ENCODE measurements around the gene RIMBP3C. TPM values are rescaled to one million over a fixed set of nuclear protein-coding genes. Genes with fewer than 3 reads are reported as not detected.
"Not testable (repeated sequence)": the region's sequence is repeated elsewhere in the genome, so short reads cannot be mapped to it uniquely, and the experiment has no call there.

The RIMBP3C gene
- total and polyA plus RNA-seq, 2 of the 8 experiments (the other 6 are each of a cell fraction or from before 2014, with no cell fraction given): 0.08 TPM; not detected in 1

DNA sequence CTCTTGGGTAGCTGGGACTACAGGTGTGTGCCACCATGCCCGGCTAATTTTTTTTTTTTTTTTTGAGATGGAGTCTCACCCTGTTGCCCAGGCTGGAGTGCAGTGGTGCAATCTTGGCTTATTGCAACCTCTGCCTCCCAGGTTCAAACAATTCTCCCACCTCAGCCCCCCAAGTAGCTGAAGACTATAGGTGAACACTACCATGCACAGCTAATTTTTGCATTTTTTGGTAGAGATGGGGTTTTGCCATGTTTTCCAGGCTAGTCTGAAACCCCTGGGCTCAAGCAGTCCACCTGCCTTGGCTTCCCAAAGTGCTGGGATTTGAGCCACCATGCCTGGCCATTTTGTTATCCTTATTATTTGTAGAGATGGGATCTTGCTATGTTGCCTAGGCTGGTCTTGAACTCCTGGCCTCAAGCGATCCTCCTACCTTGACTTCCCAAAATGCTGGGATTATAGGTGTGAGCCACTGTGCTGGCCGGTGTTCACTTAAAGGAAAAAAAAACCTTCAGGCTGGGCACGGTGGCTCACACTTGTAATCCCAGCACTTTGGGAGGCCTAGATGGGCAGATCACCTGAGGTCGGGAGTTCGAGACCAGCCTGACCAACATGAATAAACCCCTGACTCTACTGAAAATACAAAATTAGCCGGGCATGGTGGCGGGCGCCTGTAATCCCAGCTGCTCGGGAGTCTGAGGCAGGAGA is 29.9 kb upstream of the RIMBP3C start:
- H3K27ac ChIP-seq (ENCODE audit: low read depth, low read length); H2BK20ac ChIP-seq (ENCODE audit: low read length); H2BK12ac ChIP-seq (ENCODE audit: low read depth, low read length); H3K9me3 ChIP-seq (ENCODE audit: insufficient read depth in 2 of 2, low read depth in 1 of 2, low read length in 1 of 2); H2BK120ac ChIP-seq (replicated peaks; ENCODE audit: low read depth, low read length); H3K18ac ChIP-seq (ENCODE audit: extremely low read depth, low read length); H3K4ac ChIP-seq (replicated peaks; ENCODE audit: insufficient read length, low read depth, low read length); H3K56ac ChIP-seq (replicated peaks; ENCODE audit: insufficient read length, low read depth, low read length); H3K23ac ChIP-seq (ENCODE audit: insufficient read length); H4K8ac ChIP-seq (ENCODE audit: extremely low read depth, insufficient read depth, low read length); H2AFZ ChIP-seq (ENCODE audit: low read length); H2BK5ac ChIP-seq (ENCODE audit: low read depth, low read length); H3K79me1 ChIP-seq (ENCODE audit: low read depth, low read length); H3K4me2 ChIP-seq (ENCODE audit: insufficient read depth in 1 of 2, low read depth in 2 of 2, low read length in 2 of 2); FAIRE-seq; H4K5ac ChIP-seq (ENCODE audit: insufficient read length, low read depth, low read length); H3K4me1 ChIP-seq (replicated peaks in 1 of 4; ENCODE audit: control insufficient read depth in 3 of 4, insufficient read depth in 4 of 4, low read length in 3 of 4); H4K91ac ChIP-seq (replicated peaks; ENCODE audit: insufficient read length, low read length); H2AK5ac ChIP-seq (ENCODE audit: low read depth, low read length); H3K14ac ChIP-seq (ENCODE audit: insufficient read length); DNase-seq (ENCODE audit: low read depth in 1 of 2, low spot score in 2 of 2); H3K4me3 ChIP-seq (ENCODE audit: extremely low read depth in 1 of 4, insufficient read depth in 2 of 4, low read depth in 3 of 4, low read length in 4 of 4); H2BK15ac ChIP-seq (ENCODE audit: low read length); H3K23me2 ChIP-seq (ENCODE audit: low read depth, low read length); H3K27me3 ChIP-seq (replicated peaks in 1 of 4; ENCODE audit: control insufficient read depth in 3 of 4, extremely low read depth in 1 of 4, insufficient read depth in 3 of 4, low read length in 3 of 4); H3K36me3 ChIP-seq (ENCODE audit: control insufficient read depth in 2 of 4, insufficient read depth in 4 of 4, low read length in 3 of 4); H3K9ac ChIP-seq (replicated peaks in 1 of 4; ENCODE audit: extremely low read depth in 1 of 4, low read depth in 3 of 4, low read length in 3 of 4): not testable (repeated sequence)
- H3K79me2 ChIP-seq (ENCODE audit: control insufficient read depth in 1 of 2, insufficient read depth in 2 of 2, low read length in 2 of 2): peaks cover 52 to 96% of the 10 kb centered on the region in 2 experiments
- 98% methylated on average over 9 of the region's 10 CpGs; no CpG with 5 or more reads in 1 of the 2 experiments for WGBS, 2 experiments (ENCODE audit: extremely low coverage in 1 of 2, insufficient coverage in 1 of 2, insufficient read length in 1 of 2, insufficient replicate concordance in 2 of 2, low coverage in 1 of 2, low lambda C conversion rate in 2 of 2, missing lambda C conversion rate in 1 of 2)
- peaks cover 36% of the 10 kb centered on the region in 2 experiments for H4K20me1 ChIP-seq (replicated peaks in 1 of 2; ENCODE audit: control insufficient read depth in 1 of 2, insufficient read depth in 2 of 2, low read length in 2 of 2)
- CTCF ChIA-PET (ENCODE audit: partially characterized antibody): interaction anchor here (1.3 kb wide), 1 partner anchor 12 kb away, joined by 5 read pairs; no protein-coding TSS in a partner anchor
- POLR2A ChIA-PET (ENCODE audit: partially characterized antibody): interaction anchor here (0.7 to 1.0 kb wide), 3 partner anchors 25 to 1704 kb away, joined by 3 read pairs; no protein-coding TSS in a partner anchor

DNA sequence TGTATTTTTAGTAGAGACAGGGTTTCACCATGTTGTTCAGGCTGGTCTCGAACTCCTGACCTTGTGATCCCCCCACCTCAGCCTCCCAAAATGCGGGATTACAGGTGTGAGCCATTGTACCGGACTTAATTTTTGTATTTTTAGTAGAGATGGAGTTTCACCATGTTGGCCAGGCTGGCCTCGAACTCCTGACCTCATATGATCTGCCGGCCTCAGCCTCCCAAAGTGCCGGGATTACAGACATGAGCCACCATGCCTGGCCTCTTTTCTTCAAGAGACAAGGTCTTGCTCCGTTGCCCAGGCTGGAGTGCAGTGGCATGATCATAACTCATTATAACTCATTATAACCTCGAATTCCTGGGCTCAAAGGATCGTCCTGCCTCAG is 29.4 kb upstream of the RIMBP3C start:
- H2BK120ac ChIP-seq (replicated peaks; ENCODE audit: low read depth, low read length); DNase-seq (ENCODE audit: low read depth in 1 of 2, low spot score in 2 of 2); H3K9me3 ChIP-seq (ENCODE audit: insufficient read depth in 2 of 2, low read depth in 1 of 2, low read length in 1 of 2); H2BK12ac ChIP-seq (ENCODE audit: low read depth, low read length); H3K4me1 ChIP-seq (replicated peaks in 1 of 4; ENCODE audit: control insufficient read depth in 3 of 4, insufficient read depth in 4 of 4, low read length in 3 of 4); H3K23ac ChIP-seq (ENCODE audit: insufficient read length); H3K4me2 ChIP-seq (ENCODE audit: insufficient read depth in 1 of 2, low read depth in 2 of 2, low read length in 2 of 2); H3K4me3 ChIP-seq (ENCODE audit: extremely low read depth in 1 of 4, insufficient read depth in 2 of 4, low read depth in 3 of 4, low read length in 4 of 4); H3K56ac ChIP-seq (replicated peaks; ENCODE audit: insufficient read length, low read depth, low read length); H3K36me3 ChIP-seq (ENCODE audit: control insufficient read depth in 2 of 4, insufficient read depth in 4 of 4, low read length in 3 of 4); H3K27ac ChIP-seq (ENCODE audit: low read depth, low read length); H2AK5ac ChIP-seq (ENCODE audit: low read depth, low read length); H3K4ac ChIP-seq (replicated peaks; ENCODE audit: insufficient read length, low read depth, low read length); H3K27me3 ChIP-seq (replicated peaks in 1 of 4; ENCODE audit: control insufficient read depth in 3 of 4, extremely low read depth in 1 of 4, insufficient read depth in 3 of 4, low read length in 3 of 4); H2BK20ac ChIP-seq (ENCODE audit: low read length); CTCF ChIA-PET (ENCODE audit: partially characterized antibody); H4K91ac ChIP-seq (replicated peaks; ENCODE audit: insufficient read length, low read length); H3K79me1 ChIP-seq (ENCODE audit: low read depth, low read length); H3K23me2 ChIP-seq (ENCODE audit: low read depth, low read length); H3K18ac ChIP-seq (ENCODE audit: extremely low read depth, low read length); H3K9ac ChIP-seq (replicated peaks in 1 of 4; ENCODE audit: extremely low read depth in 1 of 4, low read depth in 3 of 4, low read length in 3 of 4); H4K5ac ChIP-seq (ENCODE audit: insufficient read length, low read depth, low read length); FAIRE-seq; H2AFZ ChIP-seq (ENCODE audit: low read length); H3K14ac ChIP-seq (ENCODE audit: insufficient read length); H2BK5ac ChIP-seq (ENCODE audit: low read depth, low read length); H2BK15ac ChIP-seq (ENCODE audit: low read length); H4K8ac ChIP-seq (ENCODE audit: extremely low read depth, insufficient read depth, low read length): not testable (repeated sequence)
- POLR2A ChIA-PET (ENCODE audit: partially characterized antibody): interaction anchor here (1.0 kb wide), 1 partner anchor 26 kb away, joined by 3 read pairs; no protein-coding TSS in a partner anchor
- WGBS, 2 experiments (ENCODE audit: extremely low coverage in 1 of 2, insufficient coverage in 1 of 2, insufficient read length in 1 of 2, insufficient replicate concordance in 2 of 2, low coverage in 1 of 2, low lambda C conversion rate in 2 of 2, missing lambda C conversion rate in 1 of 2): 93% methylated on average over 9 of the region's 9 CpGs; no CpG with 5 or more reads in 1 of the 2 experiments
- Histone ChIP-seq H3K79me2 (ENCODE audit: control insufficient read depth in 1 of 2, insufficient read depth in 2 of 2, low read length in 2 of 2) (peaks cover 52 to 96% of the 10 kb centered on the region in 2 experiments), H4K20me1 (replicated peaks in 1 of 2; ENCODE audit: control insufficient read depth in 1 of 2, insufficient read depth in 2 of 2, low read length in 2 of 2) (peaks cover 36% of the 10 kb centered on the region in 2 experiments)
